Left lobe of liver (tissue), 2 donors: Measurements from ENCODE around the gene MED10. TPM values are rescaled to one million over a fixed set of nuclear protein-coding genes. Genes with fewer than 3 reads are reported as not detected.
A peak's percentile ranks its signal among the peaks of the same experiment; 100 is the strongest.

Source experiments
- ATAC-seq: fragments of 200-7000 bp; cut with Tn5 transposase; one replicate; pipeline ENCODE4 v1.9.1; 2020; ENCODE audit warnings: mild to moderate bottlenecking, moderate library complexity
- DNase-seq: peaks from one replicate; pipeline ENCODE4 v3.0.0-alpha.2; 2020; ENCODE audit warnings: low spot score
- total RNA-seq: library from RNA; stranded (reverse); gene quantifications from one replicate; pipeline ENCODE4 v1.2.1, GENCODE V29; 2021
- donor health status: DM: no; HTN: no; CAD: no; lungs with moderate emphysema.
- donor health status: DM: no; HTN: yes; CAD: no.

The MED10 gene
- total RNA-seq, 1 donor from 2014 or later, result 9.5 TPM

DNA sequence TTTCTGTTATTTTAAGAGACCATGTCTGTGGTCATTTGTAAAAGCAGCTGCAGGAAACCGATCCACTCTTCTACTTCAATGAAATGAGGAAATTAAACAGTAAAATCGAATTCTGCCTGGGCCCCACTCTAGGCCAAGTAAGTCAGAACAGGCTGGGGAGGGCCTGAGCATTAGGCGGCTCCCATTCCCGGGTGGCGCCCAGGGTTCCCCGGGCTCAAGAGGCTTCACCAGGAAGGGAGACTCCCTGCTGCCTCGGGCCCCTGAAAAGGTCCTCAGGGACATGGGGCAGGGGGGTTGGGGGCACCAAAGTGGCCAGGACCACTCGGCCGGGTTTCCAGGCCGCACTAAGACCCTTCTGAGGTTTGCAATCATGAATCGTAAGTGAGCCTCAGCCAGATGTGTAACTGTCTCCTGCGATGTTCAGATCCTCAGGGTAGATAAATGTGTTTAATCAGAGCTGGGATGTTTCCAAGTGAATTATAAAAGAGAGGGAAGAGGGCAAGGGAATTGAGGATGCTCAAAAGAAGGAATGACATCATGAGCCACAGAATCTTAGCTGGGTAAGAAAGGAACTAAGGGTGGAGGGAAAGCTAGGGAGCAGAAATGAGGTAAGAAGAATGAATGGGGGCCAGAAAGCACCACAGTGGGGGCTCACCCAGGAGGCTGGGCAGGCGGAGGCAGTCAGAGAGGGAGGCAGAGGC, 24.6 kb downstream of the MED10 start:
- ATAC-seq (no peak), DNase-seq (no peak)

GRCh38 chr5:6350277-6351090, 27.9 kb downstream of the MED10 start:
- no peak for DNase-seq
- no peak for ATAC-seq

GRCh38 chr5:6349387-6349786, 29.0 kb downstream of the MED10 start:
- ATAC-seq, result no peak
- no peak for DNase-seq

DNA sequence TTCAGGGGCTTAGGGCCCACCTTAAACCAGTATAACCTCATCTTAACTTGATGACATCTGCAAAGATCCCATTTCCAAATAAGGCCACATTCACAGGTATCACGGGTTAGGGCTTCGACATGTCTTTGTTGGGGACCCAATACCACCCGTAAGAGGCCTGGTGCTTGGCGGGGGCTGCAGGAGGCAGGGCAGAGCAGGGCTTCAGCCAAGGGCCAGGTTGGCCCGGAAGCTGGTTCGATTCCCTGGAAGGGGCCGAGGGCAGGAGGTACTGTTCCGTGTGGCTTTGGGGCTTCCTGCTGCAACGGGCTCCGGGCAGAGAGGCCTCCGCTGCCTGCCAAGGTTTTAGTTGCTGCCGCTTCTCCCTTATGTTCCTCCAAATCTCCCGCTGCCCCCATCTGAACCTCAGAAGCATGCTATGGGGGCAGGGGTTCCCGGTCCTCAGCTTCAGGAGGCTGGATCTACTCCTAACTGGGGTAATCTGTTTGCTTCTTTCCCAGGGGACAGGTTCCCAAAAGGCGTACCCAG, 29.8 kb downstream of the MED10 start:
- no peak for DNase-seq
- no peak for ATAC-seq

DNA sequence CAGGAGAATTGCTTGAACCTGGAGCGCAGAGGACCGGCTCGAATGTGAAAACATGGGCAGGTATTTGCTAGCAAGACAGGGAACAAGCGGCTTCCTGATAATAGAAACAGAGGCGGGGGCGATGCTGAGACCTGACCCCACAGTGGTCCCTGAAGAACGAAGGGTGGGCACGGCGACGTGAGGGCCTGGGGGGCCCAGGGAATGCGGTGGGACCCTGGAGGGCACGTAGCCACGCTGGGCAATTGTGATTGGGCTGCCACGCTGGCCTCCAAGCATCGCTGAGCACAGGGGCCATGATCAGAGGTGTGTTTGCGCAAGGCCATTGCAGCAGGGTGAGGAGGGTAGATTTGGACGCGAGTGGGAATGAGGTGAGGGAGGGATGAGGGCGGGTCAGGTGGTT, 30.7 kb downstream of the MED10 start:
- no peak for DNase-seq
- no peak for ATAC-seq

DNA sequence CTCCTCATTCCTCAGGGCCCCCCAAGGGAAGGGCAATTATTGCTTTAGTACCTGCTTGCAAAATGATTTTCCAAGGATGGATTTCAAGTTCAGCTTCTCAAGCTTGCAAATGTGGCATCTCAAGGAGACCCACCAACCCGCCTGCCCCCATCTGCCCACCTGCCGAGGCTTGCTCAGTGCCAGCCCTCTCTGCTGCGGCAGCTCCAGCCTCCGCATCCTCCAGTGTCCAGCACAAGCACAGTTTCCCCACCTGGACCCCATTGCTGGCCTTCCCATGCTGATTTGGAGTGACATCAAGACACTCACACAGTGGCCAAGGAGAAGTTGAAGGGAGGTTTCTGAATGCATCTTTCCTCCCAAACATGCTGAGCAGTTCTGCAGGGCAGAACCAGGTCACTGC, 31.2 kb downstream of the MED10 start:
- DNase-seq (no peak), ATAC-seq (no peak)

DNA sequence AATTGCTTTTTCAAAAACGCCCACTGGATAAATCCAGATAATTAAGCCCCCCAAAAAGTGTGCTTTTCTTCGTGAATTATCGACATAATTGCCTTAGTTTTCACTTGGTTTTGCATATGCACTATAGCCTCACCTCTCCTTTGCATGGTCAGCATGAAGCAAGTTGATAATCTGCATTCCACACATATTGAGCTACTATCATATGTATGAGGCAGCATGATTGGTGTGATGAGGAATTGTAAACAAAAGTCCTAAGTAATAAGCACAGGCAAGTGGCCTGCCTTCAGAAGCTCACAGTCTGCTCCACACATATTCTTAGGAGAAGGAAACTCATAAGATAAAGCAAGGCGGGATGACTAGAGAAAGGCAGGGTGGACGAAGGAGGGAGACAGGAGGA, 33.8 kb downstream of the MED10 start:
- DNase-seq (no peak), ATAC-seq (no peak)

GRCh38 chr5:6343951-6344592, 34.3 kb downstream of the MED10 start:
- DNase-seq, result no peak
- no peak for ATAC-seq

- DNase-seq (no peak), ATAC-seq (no peak)
These were observed 35.5 kb downstream of the MED10 start for GRCh38 chr5:6342689-6343315.

DNA sequence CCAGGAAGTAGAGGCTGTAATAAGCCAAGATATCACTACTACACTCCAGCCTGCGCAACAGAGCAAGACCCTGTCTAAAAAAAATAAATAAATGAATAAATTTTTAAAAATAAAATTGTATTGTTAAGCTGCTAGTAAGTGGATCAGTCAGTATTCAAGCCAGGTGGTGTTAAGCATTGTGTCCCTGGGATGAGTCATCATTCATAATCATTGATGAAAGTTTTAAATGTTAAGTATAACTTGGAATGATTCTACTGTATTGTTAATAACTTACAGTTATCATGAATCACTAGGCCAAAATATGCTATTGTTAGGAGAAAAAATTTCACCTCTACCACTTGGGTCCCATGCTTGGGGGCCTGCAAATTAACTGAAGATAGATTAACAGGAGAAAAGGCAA, 38.2 kb downstream of the MED10 start:
- no peak for DNase-seq

DNA sequence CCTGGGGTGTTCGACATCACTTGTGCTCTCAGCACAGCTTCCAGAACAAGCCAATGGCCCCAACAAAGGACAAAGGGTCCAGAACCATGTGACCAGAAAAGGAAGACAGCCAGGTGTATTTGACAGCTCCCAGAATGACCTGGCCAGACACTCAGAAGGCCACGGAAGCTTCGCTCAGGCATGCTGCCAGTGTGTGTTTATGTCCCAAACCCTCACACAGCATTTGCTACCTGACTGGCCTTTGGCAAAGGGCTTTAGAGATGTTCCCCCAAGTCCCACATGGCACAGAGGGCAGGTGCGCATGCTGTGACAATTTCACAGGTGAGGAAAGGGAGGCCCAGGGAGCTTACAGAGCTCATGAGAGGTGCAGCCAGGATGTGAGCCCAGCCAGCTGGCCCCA, 39.5 kb downstream of the MED10 start:
- ATAC-seq, result no peak
- no peak for DNase-seq

More for the DNA sequence above, 38.2 kb downstream of the MED10 start:
- no peak for ATAC-seq

- ATAC-seq (no peak), DNase-seq (no peak)
These were observed 40.2 kb downstream of the MED10 start for GRCh38 chr5:6338135-6338534.

- no peak for ATAC-seq
- DNase-seq, result no peak
These were observed 45.0 kb downstream of the MED10 start for GRCh38 chr5:6333182-6333905.

DNA sequence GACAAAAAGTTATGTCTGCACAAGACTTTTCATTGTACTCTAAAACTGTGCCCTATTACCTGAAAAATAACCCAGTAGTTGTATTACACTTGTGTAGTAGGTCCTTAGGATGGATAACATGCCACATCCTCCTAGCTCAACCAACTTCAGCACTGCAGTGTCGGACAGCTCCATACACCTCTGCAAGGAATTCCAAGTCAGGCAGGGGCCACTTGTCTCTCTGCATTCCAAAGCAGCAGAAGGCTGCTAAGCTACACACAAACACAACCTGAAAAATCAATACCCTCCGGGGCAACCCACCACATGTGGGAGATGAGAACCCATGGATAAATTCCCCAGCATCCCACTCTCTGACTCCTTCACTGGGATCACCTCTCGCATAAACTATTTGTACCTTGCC, 50.2 kb downstream of the MED10 start:
- DNase-seq, result no peak
- peak; percentile 55 for ATAC-seq

- no peak for DNase-seq
These were observed 51.6 kb downstream of the MED10 start for GRCh38 chr5:6326776-6327175.

DNA sequence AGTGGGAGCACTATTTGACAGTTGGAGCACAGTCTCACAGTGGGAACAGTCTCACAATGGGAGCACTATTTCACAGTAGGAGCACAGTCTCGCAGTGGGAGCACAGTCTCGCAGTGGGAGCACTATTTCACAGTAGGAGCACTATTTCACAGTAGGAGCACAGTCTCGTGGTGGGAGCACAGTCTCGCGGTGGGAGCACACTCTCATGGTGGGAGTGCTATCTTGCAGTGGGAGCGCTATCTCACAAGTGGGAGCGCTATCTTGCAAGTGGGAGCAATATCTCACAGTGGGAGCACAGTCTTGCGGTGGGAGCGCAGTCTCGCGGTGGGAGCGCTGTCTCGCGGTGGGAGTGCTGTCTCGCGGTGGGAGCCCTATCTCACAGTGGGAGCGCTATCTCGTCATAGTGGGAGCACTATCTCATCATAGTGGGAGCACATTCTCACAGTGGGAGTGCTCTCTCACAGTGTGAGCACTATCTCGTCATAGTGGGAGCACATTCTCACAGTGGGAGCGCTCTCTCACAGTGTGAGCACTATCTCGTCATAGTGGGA, 56.1 kb downstream of the MED10 start:
- ATAC-seq (no peak), DNase-seq (no peak)

More at GRCh38 chr5:6326776-6327175, 51.6 kb downstream of the MED10 start:
- ATAC-seq, result no peak
